ENCODE data around the gene AGO1.
"Not testable (repeated sequence)": the region's sequence is repeated elsewhere in the genome, so short reads cannot be mapped to it uniquely, and the experiment has no call there.

Gene AGO1

GRCh38 chr1:35863881-35864625 is 19.0 kb upstream of the AGO1 start:
- no peak for DNase-seq (ENCODE audit: low read depth)
- H3K4me3 ChIP-seq (ENCODE audit: control insufficient read depth, low read depth, low read length): no peak overlapping the region

GRCh38 chr1:35864813-35865212 is 18.2 kb upstream of the AGO1 start:
- no peak for DNase-seq (ENCODE audit: low read depth)
- H3K4me3 ChIP-seq (ENCODE audit: control insufficient read depth, low read depth, low read length): no peak overlapping the region
- no peak for TF ChIP-seq CTCF (conservative IDR thresholded peaks at IDR 0.05; ENCODE audit: control insufficient read depth, insufficient read depth, low read depth, low read length)

More at GRCh38 chr1:35863881-35864625, 19.0 kb upstream of the AGO1 start:
- no peak for TF ChIP-seq CTCF (conservative IDR thresholded peaks at IDR 0.05; ENCODE audit: control insufficient read depth, insufficient read depth, low read depth, low read length)

- no peak for TF ChIP-seq CTCF (conservative IDR thresholded peaks at IDR 0.05; ENCODE audit: control insufficient read depth, insufficient read depth, low read depth, low read length)
- H3K4me3 ChIP-seq (ENCODE audit: control insufficient read depth, low read depth, low read length): no peak overlapping the region
- no peak for DNase-seq (ENCODE audit: low read depth)
Measured at GRCh38 chr1:35866991-35867390, 16.0 kb upstream of the AGO1 start.

GRCh38 chr1:35869245-35869950 is 13.6 kb upstream of the AGO1 start:
- not testable (repeated sequence) for H3K4me3 ChIP-seq (ENCODE audit: control insufficient read depth, low read depth, low read length); DNase-seq (ENCODE audit: low read depth)

GRCh38 chr1:35870651-35871309 is 12.2 kb upstream of the AGO1 start:
- DNase-seq (ENCODE audit: low read depth): no peak
- TF ChIP-seq CTCF (conservative IDR thresholded peaks at IDR 0.05; ENCODE audit: control insufficient read depth, insufficient read depth, low read depth, low read length): no peak
- H3K4me3 ChIP-seq (ENCODE audit: control insufficient read depth, low read depth, low read length): no peak overlapping the region

- TF ChIP-seq CTCF (conservative IDR thresholded peaks at IDR 0.05; ENCODE audit: control insufficient read depth, insufficient read depth, low read depth, low read length): no peak
- H3K4me3 ChIP-seq (ENCODE audit: control insufficient read depth, low read depth, low read length): no peak overlapping the region
- DNase-seq (ENCODE audit: low read depth): no peak
Measured at GRCh38 chr1:35873243-35873750, 9.7 kb upstream of the AGO1 start.

GRCh38 chr1:35874115-35874514 is 8.9 kb upstream of the AGO1 start:
- DNase-seq (ENCODE audit: low read depth); H3K4me3 ChIP-seq (ENCODE audit: control insufficient read depth, low read depth, low read length): not testable (repeated sequence)

Data from fibroblast of mammary gland (primary cell).